ENCODE measurements around the gene FLRT1. TPM values are rescaled to one million over a fixed set of nuclear protein-coding genes. Genes with fewer than 3 reads are reported as not detected.

FLRT1 gene
- polyA plus RNA-seq, 2 of the 4 experiments (the other 2 are of a cell fraction): 0.10 to 0.31 TPM

DNA sequence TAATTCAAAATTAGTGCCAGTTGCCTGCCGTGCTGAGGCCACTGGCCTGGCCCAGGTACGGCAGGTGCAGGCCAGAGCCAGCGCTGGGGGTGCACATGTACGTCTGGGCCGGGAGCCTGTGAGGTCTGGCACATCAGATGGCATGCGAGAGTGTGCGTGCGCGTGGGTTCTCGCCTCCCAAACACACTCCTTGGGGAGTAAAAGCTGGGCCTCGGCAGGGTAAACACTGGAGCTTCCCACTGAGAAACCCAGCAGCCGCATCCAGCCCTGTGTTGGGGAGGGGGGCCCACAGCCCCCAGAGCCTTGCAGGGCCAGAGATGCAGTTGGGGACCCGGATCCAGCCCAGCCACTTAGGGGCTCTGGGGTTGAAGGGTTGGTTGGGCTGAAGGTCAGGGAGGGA lies 37.8 kb downstream of the FLRT1 start:
- H3K4me1 ChIP-seq: no peaks in the 10 kb centered on the region
- ChIA-PET CTCF (interaction anchor here (1.0 to 2.6 kb wide), 6 partner anchors 9 to 79 kb away, joined by 3 to 8 read pairs (median 3); no protein-coding TSS in a partner anchor), POLR2A (no interaction called here)
- ATAC-seq: no peak
- H3K4me3 ChIP-seq: no peak overlapping the region
- TF ChIP-seq PHF8 (IDR thresholded peaks at IDR 0.05; ENCODE audit: borderline replicate concordance, low read depth) (no peak), HOXB13 (CRISPR knock-in tag; IDR thresholded peaks at IDR 0.05; ENCODE audit: low read depth) (no peak), EHMT2 (IDR thresholded peaks at IDR 0.05; ENCODE audit: low read depth) (no peak), MAFK (IDR thresholded peaks at IDR 0.05; ENCODE audit: partially characterized antibody) (no peak), ZNF302 (CRISPR knock-in tag; IDR thresholded peaks at IDR 0.05) (no peak)
- FAIRE-seq: no peak
- no peak overlapping the region for H3K27ac ChIP-seq
- H3K9me3 ChIP-seq: no peaks in the 10 kb centered on the region
- 69% methylated on average over 7 of the region's 13 CpGs for WGBS (ENCODE audit: missing lambda C conversion rate)
- H3K4me2 ChIP-seq: no peak overlapping the region
- no peak for DNase-seq (ENCODE audit: low read depth in 1 of 2, low spot score in 1 of 2)

DNA sequence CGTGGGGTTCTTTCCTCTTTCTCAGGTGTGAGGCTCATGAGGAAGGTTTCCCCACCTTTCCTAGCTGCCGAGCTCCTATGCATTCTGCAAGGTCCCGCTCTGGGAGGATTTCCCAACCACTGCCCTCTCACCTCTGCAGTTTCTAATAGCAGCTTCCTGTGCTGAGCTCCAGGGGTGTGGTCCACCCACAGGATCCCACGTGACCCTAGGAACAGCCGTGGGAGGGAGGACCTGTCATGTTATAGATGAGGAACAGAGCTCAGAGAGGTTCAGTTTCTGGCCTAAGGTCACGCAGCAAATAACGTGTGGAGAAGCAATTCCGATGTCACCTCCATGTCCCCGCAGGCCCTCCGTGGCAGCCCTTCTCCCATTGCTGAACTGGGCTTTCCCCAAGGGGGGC lies 38.5 kb downstream of the FLRT1 start:
- no peak overlapping the region for H3K4me2 ChIP-seq
- H3K4me1 ChIP-seq: no peaks in the 10 kb centered on the region
- FAIRE-seq: no peak

DNA sequence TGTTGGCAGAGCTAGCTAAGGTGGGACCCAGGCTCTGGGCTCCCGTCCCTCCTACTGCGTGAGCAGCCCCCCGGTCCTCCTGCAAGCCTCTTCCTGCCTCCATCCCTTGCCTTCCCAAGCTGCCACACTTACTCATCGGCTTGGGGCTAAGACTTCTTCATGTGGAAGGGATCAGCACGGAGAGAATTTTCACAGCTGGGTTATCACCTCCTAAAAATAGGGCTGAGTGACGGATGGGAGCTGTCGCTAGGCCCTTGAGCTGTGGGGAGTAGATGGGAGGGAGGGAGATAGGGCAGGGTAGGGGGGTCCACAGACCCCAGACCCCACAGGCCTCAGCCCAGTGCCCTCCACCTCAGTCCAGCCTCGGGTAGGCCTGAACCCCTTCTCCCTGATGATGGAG lies 41.0 kb downstream of the FLRT1 start:
- no peak overlapping the region for H3K4me2 ChIP-seq
- CTCF ChIA-PET: interaction anchor here (1.0 to 1.3 kb wide), 2 partner anchors 71 to 77 kb away, joined by 3 to 4 read pairs; no protein-coding TSS in a partner anchor
- POLR2A ChIA-PET: no interaction called here
- no peak for DNase-seq (ENCODE audit: low read depth in 1 of 2, low spot score in 1 of 2)
- FAIRE-seq: no peak
- H3K4me3 ChIP-seq: no peak overlapping the region
- no peaks in the 10 kb centered on the region for H3K4me1 ChIP-seq
- TF ChIP-seq TFCP2L1 (CRISPR knock-in tag; IDR thresholded peaks at IDR 0.05) (no peak), KDM5A (IDR thresholded peaks at IDR 0.05) (no peak), NPAS2 (CRISPR knock-in tag; IDR thresholded peaks at IDR 0.05; ENCODE audit: borderline replicate concordance) (no peak)
- TF ChIP-seq, protein P1, sequence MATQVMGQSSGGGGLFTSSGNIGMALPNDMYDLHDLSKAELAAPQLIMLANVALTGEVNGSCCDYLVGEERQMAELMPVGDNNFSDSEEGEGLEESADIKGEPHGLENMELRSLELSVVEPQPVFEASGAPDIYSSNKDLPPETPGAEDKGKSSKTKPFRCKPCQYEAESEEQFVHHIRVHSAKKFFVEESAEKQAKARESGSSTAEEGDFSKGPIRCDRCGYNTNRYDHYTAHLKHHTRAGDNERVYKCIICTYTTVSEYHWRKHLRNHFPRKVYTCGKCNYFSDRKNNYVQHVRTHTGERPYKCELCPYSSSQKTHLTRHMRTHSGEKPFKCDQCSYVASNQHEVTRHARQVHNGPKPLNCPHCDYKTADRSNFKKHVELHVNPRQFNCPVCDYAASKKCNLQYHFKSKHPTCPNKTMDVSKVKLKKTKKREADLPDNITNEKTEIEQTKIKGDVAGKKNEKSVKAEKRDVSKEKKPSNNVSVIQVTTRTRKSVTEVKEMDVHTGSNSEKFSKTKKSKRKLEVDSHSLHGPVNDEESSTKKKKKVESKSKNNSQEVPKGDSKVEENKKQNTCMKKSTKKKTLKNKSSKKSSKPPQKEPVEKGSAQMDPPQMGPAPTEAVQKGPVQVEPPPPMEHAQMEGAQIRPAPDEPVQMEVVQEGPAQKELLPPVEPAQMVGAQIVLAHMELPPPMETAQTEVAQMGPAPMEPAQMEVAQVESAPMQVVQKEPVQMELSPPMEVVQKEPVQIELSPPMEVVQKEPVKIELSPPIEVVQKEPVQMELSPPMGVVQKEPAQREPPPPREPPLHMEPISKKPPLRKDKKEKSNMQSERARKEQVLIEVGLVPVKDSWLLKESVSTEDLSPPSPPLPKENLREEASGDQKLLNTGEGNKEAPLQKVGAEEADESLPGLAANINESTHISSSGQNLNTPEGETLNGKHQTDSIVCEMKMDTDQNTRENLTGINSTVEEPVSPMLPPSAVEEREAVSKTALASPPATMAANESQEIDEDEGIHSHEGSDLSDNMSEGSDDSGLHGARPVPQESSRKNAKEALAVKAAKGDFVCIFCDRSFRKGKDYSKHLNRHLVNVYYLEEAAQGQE (IDR thresholded peaks at IDR 0.05): no peak
- TF ChIP-seq, protein P2, sequence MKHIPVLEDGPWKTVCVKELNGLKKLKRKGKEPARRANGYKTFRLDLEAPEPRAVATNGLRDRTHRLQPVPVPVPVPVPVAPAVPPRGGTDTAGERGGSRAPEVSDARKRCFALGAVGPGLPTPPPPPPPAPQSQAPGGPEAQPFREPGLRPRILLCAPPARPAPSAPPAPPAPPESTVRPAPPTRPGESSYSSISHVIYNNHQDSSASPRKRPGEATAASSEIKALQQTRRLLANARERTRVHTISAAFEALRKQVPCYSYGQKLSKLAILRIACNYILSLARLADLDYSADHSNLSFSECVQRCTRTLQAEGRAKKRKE (CRISPR knock-in tag; IDR thresholded peaks at IDR 0.05; ENCODE audit: low read depth): no peak
- no peaks in the 10 kb centered on the region for H3K9me3 ChIP-seq
- no peak for ATAC-seq
- 76% methylated on average over 8 of the region's 8 CpGs for WGBS (ENCODE audit: missing lambda C conversion rate)
- no peak overlapping the region for H3K27ac ChIP-seq

More for the DNA sequence above, 38.5 kb downstream of the FLRT1 start:
- no peak overlapping the region for H3K4me3 ChIP-seq
- ATAC-seq (no peak), DNase-seq (ENCODE audit: low read depth in 1 of 2, low spot score in 1 of 2) (no peak)
- POLR2A ChIA-PET: no interaction called here
- H3K27ac ChIP-seq: no peak overlapping the region
- WGBS (ENCODE audit: missing lambda C conversion rate): 63% methylated on average over 10 of the region's 10 CpGs
- H3K9me3 ChIP-seq: no peaks in the 10 kb centered on the region
- TF ChIP-seq MAFK (IDR thresholded peaks at IDR 0.05; ENCODE audit: partially characterized antibody): no peak
- TF ChIP-seq, protein P3, sequence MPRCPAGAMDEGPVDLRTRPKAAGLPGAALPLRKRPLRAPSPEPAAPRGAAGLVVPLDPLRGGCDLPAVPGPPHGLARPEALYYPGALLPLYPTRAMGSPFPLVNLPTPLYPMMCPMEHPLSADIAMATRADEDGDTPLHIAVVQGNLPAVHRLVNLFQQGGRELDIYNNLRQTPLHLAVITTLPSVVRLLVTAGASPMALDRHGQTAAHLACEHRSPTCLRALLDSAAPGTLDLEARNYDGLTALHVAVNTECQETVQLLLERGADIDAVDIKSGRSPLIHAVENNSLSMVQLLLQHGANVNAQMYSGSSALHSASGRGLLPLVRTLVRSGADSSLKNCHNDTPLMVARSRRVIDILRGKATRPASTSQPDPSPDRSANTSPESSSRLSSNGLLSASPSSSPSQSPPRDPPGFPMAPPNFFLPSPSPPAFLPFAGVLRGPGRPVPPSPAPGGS (IDR thresholded peaks at IDR 0.05): no peak
- TF ChIP-seq CHD4 (IDR thresholded peaks at IDR 0.05; ENCODE audit: borderline replicate concordance): no peak
- peak; percentile 60 for TF ChIP-seq ZFP36 (IDR thresholded peaks at IDR 0.05; ENCODE audit: borderline replicate concordance, partially characterized antibody)
- CTCF ChIA-PET: interaction anchor here (1.1 to 2.6 kb wide), 5 partner anchors 11 to 78 kb away, joined by 3 to 8 read pairs (median 3); no protein-coding TSS in a partner anchor

Data from A549 (cell line).